Pancreas (tissue), 10 donors: ENCODE results near the gene TRABD. TPM values are rescaled to one million over a fixed set of nuclear protein-coding genes. Genes with fewer than 3 reads are reported as not detected.
A peak's percentile ranks its signal among the peaks of the same experiment; 100 is the strongest.

Experiments used
- ATAC-seq, 4 donors: fragments of 200-7000 bp; cut with Tn5 transposase; one replicate each; pipeline versions ENCODE4 v1.8.0 to v1.9.1; 2020; ENCODE audit warnings: mild to moderate bottlenecking in 4 of 4, moderate library complexity in 4 of 4
- DNase-seq, 6 donors: peaks; one replicate each; pipeline ENCODE4 v3.0.0-alpha.2; 2020
- FAIRE-seq: peaks from 2 replicates; lab custom pipeline; 2012; peaks lifted over from hg19 to GRCh38; lab: Jason Lieb, UNC
- H3K27ac ChIP-seq, 4 donors: fragments of 200-600 bp; sonication (generic); 1 replicate in 3 of 4; 2 replicates in 1 of 4; pipeline versions ENCODE4 v1.5.0 to v1.8.0; 2020
- H3K27me3 ChIP-seq, 4 donors: fragments of 200-600 bp; one replicate each; pipeline ENCODE4 v1.8.0; 2021
- H3K36me3 ChIP-seq, 3 donors: fragments of 200-600 bp; sonication (generic) in 1 of 3; one replicate each; pipeline versions ENCODE4 v1.5.0 to v1.8.0; 2020 to 2021
- H3K4me1 ChIP-seq, 3 donors: fragments of 200-600 bp; one replicate each; pipeline ENCODE4 v1.8.0; 2021
- H3K4me3 ChIP-seq, 4 donors: fragments of 200-600 bp; sonication (generic) in 2 of 4; one replicate each; pipeline versions ENCODE4 v1.5.0 to v1.8.0; 2020 to 2021
- H3K9me3 ChIP-seq, 4 donors: fragments of 200-600 bp; one replicate each; pipeline ENCODE4 v1.8.0; 2021
- CTCF ChIP-seq, 4 donors: fragments of 200-600 bp; sonication (generic) in 3 of 4; IDR thresholded peaks; one replicate each; pipeline versions ENCODE4 v1.5.0 to v1.8.0; 2021; ENCODE audit warnings: antibody characterized with exemption in 4 of 4
- WGBS, 2 donors: extraction: QIAGEN DNeasy Blood & Tissue Kit; methylation state at CpG; one replicate each; pipeline ENCODE4 v1.1.7; 2013; 5-methylcytosine and 5-hydroxymethylcytosine counted together
- intact Hi-C, 3 donors: fragments of 100-400 bp; cut with DNase I; formaldehyde crosslinking; loops; one replicate each; pipeline versions ENCODE4 v1.11.1 to v1.14.2; 2022
- polyA plus RNA-seq, 2 donors: library from polyadenylated mRNA; stranded (reverse); fragments of 200-250 nt; gene quantifications; one replicate each; pipeline ENCODE4 v1.2.3, GENCODE V29; 2013
- total RNA-seq, 6 donors: library from RNA; stranded (reverse); fragmentation: NEBNext Ultra II Directional in 4 of 6; extraction: Animal tissue kit (Norgen Biotek cat#: 25700) in 4 of 6; gene quantifications; one replicate each; pipeline versions ENCODE4 v1.2.1 to v1.2.4, GENCODE V29; 2021 to 2023
- donor health status: healthy with polysubstance abuse.
- donor health status: DM: no; HTN: no; CAD: no; lungs with moderate emphysema.
- donor health status: DM: no; HTN: no; CAD: no.
- donor health status: control.
- donor health status: control.
- donor health status: Bipolar disorder and iron deficiency.
- donor health status: DM: yes; HTN: yes; CAD: no.
- donor health status: DM: no; HTN: no; CAD: no.
- donor health status: DM: no; HTN: no; CAD: no.
- donor health status: DM: yes; HTN: yes; CAD: no.

TRABD gene
- total and polyA plus RNA-seq, 8 donors: 25.9 to 107 (median 51.7) TPM

GRCh38 chr22:50208939-50209892 lies 23.5 kb downstream of the TRABD start:
- no peaks in the 10 kb centered on the region for H3K27me3 ChIP-seq
- H3K27ac ChIP-seq: no peak overlapping the region
- WGBS, 2 donors: 72 to 75% methylated on average over 30 to 31 of the region's 31 CpGs
- no peak for TF ChIP-seq CTCF (IDR thresholded peaks at IDR 0.05)
- FAIRE-seq: no peak
- H3K4me1 ChIP-seq: no peaks in the 10 kb centered on the region
- no peak overlapping the region for H3K4me3 ChIP-seq
- peaks cover 0 to 33% (median 4%) of the 10 kb centered on the region in 3 donors for H3K36me3 ChIP-seq
- peak; percentile 6 to 21 (median 20) for ATAC-seq
- no peaks in the 10 kb centered on the region for H3K9me3 ChIP-seq
- DNase-seq: peak in 3 of 6 donors; percentile 14 to 81 (median 42)
- intact Hi-C loops: no loop called here

- H3K27ac ChIP-seq: no peak overlapping the region
- DNase-seq (peak in 4 of 6 donors; percentile 49 to 77 (median 62)), FAIRE-seq (no peak), ATAC-seq (peak; percentile 73 to 84 (median 80))
- 59 to 61% methylated on average over 20 of the region's 20 CpGs for WGBS, 2 donors
- peak; percentile 70 to 84 (median 72) for TF ChIP-seq CTCF (IDR thresholded peaks at IDR 0.05)
- no peaks in the 10 kb centered on the region for H3K9me3 ChIP-seq
- no peaks in the 10 kb centered on the region for H3K4me1 ChIP-seq
- H3K27me3 ChIP-seq: no peaks in the 10 kb centered on the region
- peaks cover 0 to 35% (median 4%) of the 10 kb centered on the region in 3 donors for H3K36me3 ChIP-seq
- H3K4me3 ChIP-seq: no peak overlapping the region
- intact Hi-C loops: loop anchor here in 2 of 3 donors (2.0 kb wide), 2 partner anchors 61 to 63 kb away; no protein-coding TSS in a partner anchor
Measured at GRCh38 chr22:50209893-50210292, 24.2 kb downstream of the TRABD start.

GRCh38 chr22:50210378-50211139 lies 24.8 kb downstream of the TRABD start:
- peak in 3 of 6 donors; percentile 18 to 84 (median 46) for DNase-seq
- no peak for FAIRE-seq
- ATAC-seq: peak in 2 of 4 donors; percentile 2 to 4
- Histone ChIP-seq H3K4me1 (no peaks in the 10 kb centered on the region), H3K27ac (no peak overlapping the region), H3K9me3 (no peaks in the 10 kb centered on the region), H3K27me3 (no peaks in the 10 kb centered on the region), H3K36me3 (peaks cover 0 to 39% (median 4%) of the 10 kb centered on the region in 3 donors), H3K4me3 (no peak overlapping the region)
- WGBS, 2 donors: 84 to 87% methylated on average over 28 to 32 of the region's 32 CpGs
- intact Hi-C loops: loop anchor here in 2 of 3 donors (2.0 kb wide), 2 partner anchors 62 to 64 kb away; no protein-coding TSS in a partner anchor
- TF ChIP-seq CTCF (IDR thresholded peaks at IDR 0.05): no peak

- Histone ChIP-seq H3K4me1 (no peaks in the 10 kb centered on the region), H3K27me3 (no peaks in the 10 kb centered on the region), H3K36me3 (peaks cover 0 to 45% (median 8%) of the 10 kb centered on the region in 3 donors), H3K27ac (no peak overlapping the region), H3K4me3 (no peak overlapping the region), H3K9me3 (no peaks in the 10 kb centered on the region)
- WGBS, 2 donors: 85 to 92% methylated on average over 14 of the region's 14 CpGs
- FAIRE-seq (no peak), ATAC-seq (no peak), DNase-seq (no peak)
- intact Hi-C loops: loop anchor here in 2 of 3 donors (2.0 kb wide), 2 partner anchors 62 to 64 kb away; no protein-coding TSS in a partner anchor
- no peak for TF ChIP-seq CTCF (IDR thresholded peaks at IDR 0.05)
Measured at GRCh38 chr22:50211147-50211546, 25.4 kb downstream of the TRABD start.
